Activated CD4-positive, alpha-beta T cell treated with anti-CD3 and anti-CD28 coated beads, Interleukin-2, amount 10 ng/mL, durations not matched to agents 24 days and 14 days (primary cell): ENCODE measurements around the gene C7orf57. TPM values are rescaled to one million over a fixed set of nuclear protein-coding genes. Genes with fewer than 3 reads are reported as not detected.
A peak's percentile ranks its signal among the peaks of the same experiment; 100 is the strongest.

Experiments
- DNase-seq: peaks from one replicate; pipeline ENCODE4 v3.0.0; 2022
- H3K27ac Mint-ChIP-seq: one replicate; pipeline ENCODE4 v1.8.0; 2022; ENCODE audit warnings: mild to moderate bottlenecking, mixed read lengths
- H3K27me3 Mint-ChIP-seq: one replicate; pipeline ENCODE4 v1.8.0; 2022; ENCODE audit warnings: mixed read lengths
- H3K36me3 Mint-ChIP-seq: one replicate; pipeline ENCODE4 v1.8.0; 2022; ENCODE audit warnings: low read depth, mild to moderate bottlenecking, mixed read lengths
- H3K4me1 Mint-ChIP-seq: one replicate; pipeline ENCODE4 v1.8.0; 2021; ENCODE audit warnings: mixed read lengths
- H3K4me3 Mint-ChIP-seq: one replicate; pipeline ENCODE4 v1.8.0; 2022; ENCODE audit warnings: mild to moderate bottlenecking, moderate library complexity, mixed read lengths
- H3K9me3 Mint-ChIP-seq: one replicate; pipeline ENCODE4 v1.8.0; 2021; ENCODE audit warnings: mixed read lengths
- intact Hi-C: fragments of 100-400 bp; cut with micrococcal nuclease; formaldehyde crosslinking; loops from one replicate; pipeline ENCODE4 v1.15.1; 2023
- total RNA-seq: library from RNA; stranded (reverse); gene quantifications from 2 replicates; pipeline ENCODE4 v1.2.3, GENCODE V29; 2022

The C7orf57 gene
- total RNA-seq, 1 donor from 2014 or later = 0.14 TPM

GRCh38 chr7:48097521-48098231 lies 62.3 kb downstream of the C7orf57 start:
- peaks cover 76% of the 10 kb centered on the region for H3K36me3 Mint-ChIP-seq
- intact Hi-C loops = loop anchor here (1.0 kb wide), 2 partner anchors 8 to 13 kb away; partner anchors contain the start of gene UPP1
- peak overlapping the region; percentile 83 for H3K27ac Mint-ChIP-seq
- no peaks in the 10 kb centered on the region for H3K27me3 Mint-ChIP-seq
- peaks cover 70% of the 10 kb centered on the region for H3K4me1 Mint-ChIP-seq
- peak overlapping the region; percentile 76 for H3K4me3 Mint-ChIP-seq
- no peaks in the 10 kb centered on the region for H3K9me3 Mint-ChIP-seq
- peak; percentile 83 for DNase-seq

- intact Hi-C loops = no loop called here
- Mint-ChIP-seq H3K36me3 (peaks cover 76% of the 10 kb centered on the region), H3K27me3 (no peaks in the 10 kb centered on the region), H3K4me3 (peak overlapping the region; percentile 76), H3K4me1 (peaks cover 61% of the 10 kb centered on the region), H3K9me3 (no peaks in the 10 kb centered on the region), H3K27ac (peak overlapping the region; percentile 83)
- DNase-seq = no peak
Measured at GRCh38 chr7:48098846-48099245, 63.5 kb downstream of the C7orf57 start.

- Mint-ChIP-seq H3K4me3 (peak overlapping the region; percentile 13), H3K27ac (peak overlapping the region; percentile 83), H3K4me1 (peaks cover 55% of the 10 kb centered on the region), H3K9me3 (no peaks in the 10 kb centered on the region), H3K27me3 (no peaks in the 10 kb centered on the region), H3K36me3 (peaks cover 76% of the 10 kb centered on the region)
- intact Hi-C loops = no loop called here
- no peak for DNase-seq
Measured at GRCh38 chr7:48099781-48100180, 64.4 kb downstream of the C7orf57 start.

- H3K9me3 Mint-ChIP-seq = no peaks in the 10 kb centered on the region
- no peak overlapping the region for H3K27ac Mint-ChIP-seq
- peaks cover 45% of the 10 kb centered on the region for H3K4me1 Mint-ChIP-seq
Measured at GRCh38 chr7:48101352-48101751, 66.0 kb downstream of the C7orf57 start.

GRCh38 chr7:48101968-48102367 lies 66.6 kb downstream of the C7orf57 start:
- no peaks in the 10 kb centered on the region for H3K9me3 Mint-ChIP-seq
- H3K27ac Mint-ChIP-seq = no peak overlapping the region
- H3K36me3 Mint-ChIP-seq = peaks cover 73% of the 10 kb centered on the region
- DNase-seq = peak; percentile 70
- peaks cover 40% of the 10 kb centered on the region for H3K4me1 Mint-ChIP-seq
- intact Hi-C loops = no loop called here
- H3K4me3 Mint-ChIP-seq = no peak overlapping the region
- H3K27me3 Mint-ChIP-seq = no peaks in the 10 kb centered on the region

More at GRCh38 chr7:48101352-48101751, 66.0 kb downstream of the C7orf57 start:
- intact Hi-C loops = no loop called here
- DNase-seq = peak; percentile 50
- H3K36me3 Mint-ChIP-seq = peaks cover 75% of the 10 kb centered on the region
- no peak overlapping the region for H3K4me3 Mint-ChIP-seq
- no peaks in the 10 kb centered on the region for H3K27me3 Mint-ChIP-seq

GRCh38 chr7:48102530-48102929 lies 67.2 kb downstream of the C7orf57 start:
- no peaks in the 10 kb centered on the region for H3K9me3 Mint-ChIP-seq
- peaks cover 75% of the 10 kb centered on the region for H3K36me3 Mint-ChIP-seq
- peak overlapping the region; percentile 64 for H3K27ac Mint-ChIP-seq
- H3K4me1 Mint-ChIP-seq = peaks cover 38% of the 10 kb centered on the region
- H3K4me3 Mint-ChIP-seq = no peak overlapping the region
- H3K27me3 Mint-ChIP-seq = no peaks in the 10 kb centered on the region
- DNase-seq = peak; percentile 51
- intact Hi-C loops = no loop called here

- H3K27ac Mint-ChIP-seq = no peak overlapping the region
- peak; percentile 53 for DNase-seq
- intact Hi-C loops = no loop called here
- peaks cover 66% of the 10 kb centered on the region for H3K36me3 Mint-ChIP-seq
- H3K4me1 Mint-ChIP-seq = peaks cover 19% of the 10 kb centered on the region
- H3K9me3 Mint-ChIP-seq = no peaks in the 10 kb centered on the region
- no peak overlapping the region for H3K4me3 Mint-ChIP-seq
- no peaks in the 10 kb centered on the region for H3K27me3 Mint-ChIP-seq
Measured at GRCh38 chr7:48105045-48105444, 69.7 kb downstream of the C7orf57 start.

GRCh38 chr7:48106906-48107659 lies 71.7 kb downstream of the C7orf57 start:
- Mint-ChIP-seq H3K27me3 (no peaks in the 10 kb centered on the region), H3K9me3 (no peaks in the 10 kb centered on the region), H3K4me3 (no peak overlapping the region), H3K27ac (no peak overlapping the region), H3K36me3 (peaks cover 64% of the 10 kb centered on the region), H3K4me1 (peaks cover 22% of the 10 kb centered on the region)
- DNase-seq = peak; percentile 48
- intact Hi-C loops = no loop called here

GRCh38 chr7:48107926-48108472 lies 72.7 kb downstream of the C7orf57 start:
- H3K27me3 Mint-ChIP-seq = no peaks in the 10 kb centered on the region
- intact Hi-C loops = no loop called here
- no peaks in the 10 kb centered on the region for H3K9me3 Mint-ChIP-seq
- H3K4me1 Mint-ChIP-seq = peaks cover 16% of the 10 kb centered on the region
- DNase-seq = peak; percentile 57
- H3K36me3 Mint-ChIP-seq = peaks cover 56% of the 10 kb centered on the region
- H3K4me3 Mint-ChIP-seq = no peak overlapping the region
- no peak overlapping the region for H3K27ac Mint-ChIP-seq

GRCh38 chr7:48108959-48109847 lies 73.9 kb downstream of the C7orf57 start:
- intact Hi-C loops = no loop called here
- H3K9me3 Mint-ChIP-seq = no peaks in the 10 kb centered on the region
- peak overlapping the region; percentile 42 for H3K27ac Mint-ChIP-seq
- H3K4me3 Mint-ChIP-seq = no peak overlapping the region
- peak; percentile 56 for DNase-seq
- peaks cover 45% of the 10 kb centered on the region for H3K36me3 Mint-ChIP-seq
- H3K27me3 Mint-ChIP-seq = no peaks in the 10 kb centered on the region
- H3K4me1 Mint-ChIP-seq = peaks cover 16% of the 10 kb centered on the region

GRCh38 chr7:48109848-48110663 lies 74.7 kb downstream of the C7orf57 start:
- H3K9me3 Mint-ChIP-seq = no peaks in the 10 kb centered on the region
- H3K4me3 Mint-ChIP-seq = no peak overlapping the region
- peaks cover 11% of the 10 kb centered on the region for H3K4me1 Mint-ChIP-seq
- no peaks in the 10 kb centered on the region for H3K27me3 Mint-ChIP-seq
- DNase-seq = peak; percentile 96
- peak overlapping the region; percentile 35 for H3K27ac Mint-ChIP-seq
- intact Hi-C loops = loop anchor here (1.0 kb wide), 5 partner anchors 13 to 165 kb away; partner anchors contain the start of gene C7orf57
- peaks cover 37% of the 10 kb centered on the region for H3K36me3 Mint-ChIP-seq

- intact Hi-C loops = loop anchor here (1.0 kb wide), 5 partner anchors 14 to 166 kb away; partner anchors contain the start of gene C7orf57
- no peak for DNase-seq
- no peaks in the 10 kb centered on the region for H3K27me3 Mint-ChIP-seq
- no peak overlapping the region for H3K27ac Mint-ChIP-seq
- no peak overlapping the region for H3K4me3 Mint-ChIP-seq
- H3K36me3 Mint-ChIP-seq = peaks cover 29% of the 10 kb centered on the region
- H3K4me1 Mint-ChIP-seq = peaks cover 11% of the 10 kb centered on the region
- no peaks in the 10 kb centered on the region for H3K9me3 Mint-ChIP-seq
Measured at GRCh38 chr7:48110868-48111267, 75.5 kb downstream of the C7orf57 start.
